ENCODE results near the gene ZBTB8B. TPM values are rescaled to one million over a fixed set of nuclear protein-coding genes. Genes with fewer than 3 reads are reported as not detected.
"Not testable (repeated sequence)": the region's sequence is repeated elsewhere in the genome, so short reads cannot be mapped to it uniquely, and the experiment has no call there.

The ZBTB8B gene
- total RNA-seq, 1 experiment from 2014 or later: 0.08 TPM

DNA sequence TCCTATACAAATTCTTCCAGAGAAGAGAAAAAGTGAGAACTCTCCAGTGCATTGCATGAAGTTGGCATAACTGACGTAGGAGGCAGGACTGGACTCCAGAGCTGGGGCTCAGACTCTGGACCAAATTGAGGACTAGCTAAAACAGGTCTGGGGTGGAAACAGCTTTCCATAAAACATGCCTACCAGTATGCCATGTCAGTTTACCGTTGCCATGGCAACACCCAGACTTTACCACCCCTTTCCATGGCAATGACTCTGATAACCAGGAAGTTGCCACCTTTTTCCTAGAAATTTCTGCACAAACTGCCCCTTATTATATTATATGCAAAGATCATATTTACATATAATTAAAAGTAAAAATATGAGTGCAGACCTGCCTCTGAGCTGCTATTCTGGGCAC lies 8.9 kb upstream of the ZBTB8B start:
- in situ Hi-C loops (cut with HindIII; ENCODE audit: low pct_unique_long_range_greater_than_20kb, low sequenced_read_pairs) (no loop called here), intact Hi-C loops (cut with micrococcal nuclease; ENCODE audit: unreplicated experiment) (no loop called here)
- H3K4me3 ChIP-seq (ENCODE audit: low read depth in 2 of 2, low read length in 2 of 2): no peak overlapping the region
- no peaks in the 10 kb centered on the region for H3K9me3 ChIP-seq (ENCODE audit: control insufficient read depth, insufficient read depth, low read depth, low read length)
- ChIA-PET CTCF (no interaction called here), POLR2A (no interaction called here)
- no peaks in the 10 kb centered on the region for H3K27me3 ChIP-seq (ENCODE audit: control insufficient read depth, insufficient read depth, low read length)
- H3K36me3 ChIP-seq (ENCODE audit: control insufficient read depth, insufficient read depth, low read length): no peaks in the 10 kb centered on the region
- DNase-seq (ENCODE audit: low read depth, low spot score) (no peak), ATAC-seq (no peak)
- no peaks in the 10 kb centered on the region for H3K4me1 ChIP-seq (ENCODE audit: control insufficient read depth, insufficient read depth, low read length)
- BruUV-seq (replicated peaks): no TSS peak
- TF ChIP-seq POLR2AphosphoS5 (IDR thresholded peaks at IDR 0.05; ENCODE audit: low read depth, low read length): no peak
- TF ChIP-seq TCF7L2 (IDR thresholded peaks at IDR 0.05; ENCODE audit: low read depth, low read length): no peak
- TF ChIP-seq CTCF (IDR thresholded peaks at IDR 0.05): no peak
- no peak for TF ChIP-seq REST (IDR thresholded peaks at IDR 0.05; ENCODE audit: insufficient read depth in 1 of 2, low read depth in 2 of 2, low read length in 1 of 2)
- H3K27ac ChIP-seq (ENCODE audit: low read length): no peak overlapping the region

- DNase-seq (ENCODE audit: low read depth, low spot score); H3K9me3 ChIP-seq (ENCODE audit: control insufficient read depth, insufficient read depth, low read depth, low read length); BruUV-seq (replicated peaks); H3K27me3 ChIP-seq (ENCODE audit: control insufficient read depth, insufficient read depth, low read length); intact Hi-C loops (cut with micrococcal nuclease; ENCODE audit: unreplicated experiment); H3K36me3 ChIP-seq (ENCODE audit: control insufficient read depth, insufficient read depth, low read length); in situ Hi-C loops (cut with HindIII; ENCODE audit: low pct_unique_long_range_greater_than_20kb, low sequenced_read_pairs); ATAC-seq; CTCF ChIA-PET; H3K4me1 ChIP-seq (ENCODE audit: control insufficient read depth, insufficient read depth, low read length); H3K4me3 ChIP-seq (ENCODE audit: low read depth in 2 of 2, low read length in 2 of 2); POLR2A ChIA-PET; H3K27ac ChIP-seq (ENCODE audit: low read length): not testable (repeated sequence)
These were observed 6.1 kb upstream of the ZBTB8B start for GRCh38 chr1:32458798-32459197.

GRCh38 chr1:32462977-32463376 lies 1.9 kb upstream of the ZBTB8B start:
- BruUV-seq (replicated peaks); intact Hi-C loops (cut with micrococcal nuclease; ENCODE audit: unreplicated experiment); H3K4me3 ChIP-seq (ENCODE audit: low read depth in 2 of 2, low read length in 2 of 2); in situ Hi-C loops (cut with HindIII; ENCODE audit: low pct_unique_long_range_greater_than_20kb, low sequenced_read_pairs); ATAC-seq; H3K36me3 ChIP-seq (ENCODE audit: control insufficient read depth, insufficient read depth, low read length); DNase-seq (ENCODE audit: low read depth, low spot score); H3K27ac ChIP-seq (ENCODE audit: low read length); POLR2A ChIA-PET; H3K4me1 ChIP-seq (ENCODE audit: control insufficient read depth, insufficient read depth, low read length); H3K9me3 ChIP-seq (ENCODE audit: control insufficient read depth, insufficient read depth, low read depth, low read length): not testable (repeated sequence)
- peaks cover 13% of the 10 kb centered on the region for H3K27me3 ChIP-seq (ENCODE audit: control insufficient read depth, insufficient read depth, low read length)
- CTCF ChIA-PET: interaction anchor here (0.7 kb wide), 1 partner anchor 15 kb away, joined by 10 read pairs; no protein-coding TSS in a partner anchor

All from Panc1 (cell line).